GM12878 (cell line): ENCODE measurements around the gene SYPL2. TPM values are rescaled to one million over a fixed set of nuclear protein-coding genes. Genes with fewer than 3 reads are reported as not detected.

Experiments used
- ATAC-seq: fragments of 200-7000 bp; cut with Tn5 transposase; 3 replicates; pipeline ENCODE4 v1.9.1; 2020; ENCODE audit warnings: mild to moderate bottlenecking, moderate library complexity
- BruUV-seq: library from RNA; stranded (reverse); fragments of 400-500 nt; replicated peaks from 2 replicates; lab custom pipeline; 2021; lab: Mats Ljungman, UMichigan
- CTCF ChIA-PET: fragments of 300-600 bp; sonication (Branson Sonifier 250); formaldehyde crosslinking; extraction: SDS; loops from one replicate; lab custom pipeline; 2021; ENCODE audit warnings: inconsistent platforms; lab: Yijun Ruan, JAX
- POLR2A ChIA-PET: fragments of 350-600 bp; formaldehyde crosslinking; extraction: SDS; loops from one replicate; lab custom pipeline; 2021; ENCODE audit warnings: inconsistent platforms; lab: Charles Lee
- RAD21 ChIA-PET: fragments of 300-600 bp; sonication (Branson Sonifier 250); formaldehyde crosslinking; loops from one replicate; lab custom pipeline; 2023; ENCODE audit warnings: antibody characterized with exemption; ENCODE audit not compliant: unreplicated experiment; lab: Charles Lee
- SMC1A ChIA-PET: fragments of 300-600 bp; sonication (Branson Sonifier 250); formaldehyde crosslinking; loops from one replicate; lab custom pipeline; 2023; ENCODE audit not compliant: unreplicated experiment, uncharacterized antibody; lab: Charles Lee
- DNase-seq: peaks from one replicate; pipeline ENCODE4 v3.0.0-alpha.2; 2011; ENCODE audit warnings: low read depth, low spot score
- FAIRE-seq: peaks from 3 replicates; lab custom pipeline; 2011; peaks lifted over from hg19 to GRCh38; lab: Jason Lieb, UNC
- H2AFZ ChIP-seq: 2 replicates; pipeline ENCODE4 v1.6.0; 2011; ENCODE audit warnings: low read depth, low read length, control low read depth; ENCODE audit not compliant: control insufficient read depth
- H3K27ac ChIP-seq: 2 replicates; pipeline ENCODE4 v1.5.1; 2011; ENCODE audit warnings: control low read depth; ENCODE audit not compliant: control insufficient read depth, insufficient read depth
- H3K27me3 ChIP-seq, 2 experiments: replicated peaks in 1 of 2; 2 replicates each; pipeline versions ENCODE4 v1.6.0 to v1.6.1; 2011; ENCODE audit warnings: low read length in 1 of 2; ENCODE audit not compliant: control insufficient read depth in 2 of 2, insufficient read depth in 2 of 2
- H3K36me3 ChIP-seq, 2 experiments: 2 replicates each; pipeline ENCODE4 v1.5.1; 2011; ENCODE audit warnings: low read length in 1 of 2; ENCODE audit not compliant: control insufficient read depth in 2 of 2, insufficient read depth in 2 of 2
- H3K4me1 ChIP-seq: 2 replicates; pipeline ENCODE4 v1.6.1; 2011; ENCODE audit warnings: mild to moderate bottlenecking, low read length, moderate library complexity, mixed read lengths; ENCODE audit not compliant: control insufficient read depth, insufficient read depth
- H3K4me2 ChIP-seq: 2 replicates; pipeline ENCODE4 v1.6.0; 2011; ENCODE audit warnings: control low read depth; ENCODE audit not compliant: control insufficient read depth, insufficient read depth
- H3K4me3 ChIP-seq: fragments of 200-600 bp; sonication (generic); 2 replicates; pipeline ENCODE4 v1.5.1; 2016
- H3K79me2 ChIP-seq: 2 replicates; pipeline ENCODE4 v1.6.0; 2011; ENCODE audit warnings: low read length; ENCODE audit not compliant: control insufficient read depth, insufficient read depth
- H3K9ac ChIP-seq: 2 replicates; pipeline ENCODE4 v1.8.0; 2011; ENCODE audit warnings: low read length, control low read depth, mixed read lengths; ENCODE audit not compliant: control insufficient read depth, insufficient read depth
- H3K9me3 ChIP-seq: replicated peaks from 3 replicates; pipeline ENCODE4 v1.5.1; 2011; ENCODE audit warnings: mild to moderate bottlenecking, low read length; ENCODE audit not compliant: control insufficient read depth, insufficient read depth
- H4K20me1 ChIP-seq: 2 replicates; pipeline ENCODE4 v1.6.0; 2011; ENCODE audit not compliant: control insufficient read depth, insufficient read depth
- BCL3 ChIP-seq: IDR thresholded peaks from 2 replicates; pipeline ENCODE4 v1.6.1; 2011; ENCODE audit warnings: borderline replicate concordance, low read depth, mild to moderate bottlenecking, moderate library complexity, low read length; ENCODE audit not compliant: insufficient read depth, poor library complexity, severe bottlenecking
- CBFB ChIP-seq: IDR thresholded peaks from 2 replicates; pipeline ENCODE4 v1.6.1; 2016; ENCODE audit warnings: antibody characterized with exemption, low read depth
- CEBPZ ChIP-seq: fragments of 150-350 bp; IDR thresholded peaks from 2 replicates; pipeline ENCODE4 v1.6.1; 2016; ENCODE audit warnings: low read depth, low read length
- ETV6 ChIP-seq, 2 experiments: fragments of 450-650 bp in 1 of 2; IDR thresholded peaks in 1 of 2; conservative IDR thresholded peaks in 1 of 2; 2 replicates each; pipeline ENCODE4 v1.6.1; 2014; ENCODE audit warnings: antibody characterized with exemption in 1 of 2, borderline replicate concordance in 1 of 2, low read depth in 1 of 2, mild to moderate bottlenecking in 1 of 2, moderate library complexity in 1 of 2
- HDAC6 ChIP-seq: fragments of 200-600 bp; sonication (generic); IDR thresholded peaks from one replicate; pipeline ENCODE4 v1.8.0; 2017; ENCODE audit warnings: antibody characterized with exemption; ENCODE audit not compliant: unreplicated experiment
- HSF1 ChIP-seq: fragments of 150-350 bp; IDR thresholded peaks from 2 replicates; pipeline ENCODE4 v1.6.1; 2014; ENCODE audit warnings: mild to moderate bottlenecking, low read depth, low read length
- MYB ChIP-seq: fragments of 150-350 bp; IDR thresholded peaks from 2 replicates; pipeline ENCODE4 v1.6.1; 2014; ENCODE audit warnings: mild to moderate bottlenecking, low read depth, low read length, borderline replicate concordance
- RELA ChIP-seq: fragments of 450-650 bp; IDR thresholded peaks from 2 replicates; pipeline ENCODE4 v1.8.0; 2014; ENCODE audit warnings: borderline replicate concordance; ENCODE audit not compliant: partially characterized antibody
- SP1 ChIP-seq: IDR thresholded peaks from one replicate; pipeline ENCODE4 v1.6.1; 2011; ENCODE audit warnings: low read depth, low read length
- ZBTB40 ChIP-seq: fragments of 450-650 bp; IDR thresholded peaks from 2 replicates; pipeline ENCODE4 v1.6.1; 2016; ENCODE audit warnings: mild to moderate bottlenecking, moderate library complexity, borderline replicate concordance
- WGBS: methylation state at CpG from one replicate; pipeline ENCODE4 v1.1.6; 2016; ENCODE audit warnings: low lambda C conversion rate; ENCODE audit not compliant: insufficient replicate concordance, insufficient coverage; ENCODE audit errors: missing lambda C conversion rate; 5-methylcytosine and 5-hydroxymethylcytosine counted together
- in situ Hi-C: fragments of 300-500 bp; cut with MboI; formaldehyde crosslinking; loops from 9 replicates; pipeline ENCODE4 v1.14.3; 2018; ENCODE audit warnings: mixed read lengths
- intact Hi-C: fragments of 100-400 bp; cut with micrococcal nuclease; formaldehyde crosslinking; loops from one replicate; pipeline ENCODE4 v1.14.2; 2022; ENCODE audit not compliant: unreplicated experiment
- polyA plus RNA-seq, 11 experiments: library from polyadenylated mRNA; depleted of rRNA in 4 of 11; unstranded in 6 of 11; stranded (reverse) in 5 of 11; fragments of >200 nt; fragmentation: Nextera tagmentation in 4 of 11; fragmentation: Illumina TruSeq in 1 of 11; extraction: Ambion mirVana in 4 of 11; extraction: Trizol in 1 of 11; gene quantifications; 1 replicate in 1 of 11; 2 replicates in 10 of 11; pipeline versions ENCODE4 v1.2.1 to v1.2.3, GENCODE V29; 2011 to 2016; ENCODE audit warnings: inconsistent platforms in 2 of 11, missing spikeins in 2 of 11, low read depth in 1 of 11
- total RNA-seq, 4 experiments: library from RNA; depleted of rRNA in 3 of 4; stranded (reverse); fragments of >200 nt in 3 of 4; fragmentation: Illumina TruSeq in 1 of 4; extraction: Trizol in 1 of 4; gene quantifications; 2 replicates each; pipeline versions ENCODE4 v1.2.1 to v1.2.3, GENCODE V29; 2013 to 2021

The SYPL2 gene
- total and polyA plus RNA-seq, 10 of the 15 experiments (the other 5 are each of a cell fraction or from before 2014, with no cell fraction given) = 0.04 to 0.11 (median 0.06) TPM; not detected in 3

GRCh38 chr1:109500941-109501381 is 34.6 kb downstream of the SYPL2 start:
- intact Hi-C loops = no loop called here
- POLR2A ChIA-PET = interaction anchor here (1.1 kb wide), 1 partner anchor 31 kb away, joined by 3 read pairs; no protein-coding TSS in a partner anchor

More at GRCh38 chr1:109500941-109501381, 34.6 kb downstream of the SYPL2 start:
- no peaks in the 10 kb centered on the region for H3K4me1 ChIP-seq
- H3K36me3 ChIP-seq = peaks cover 4 to 18% of the 10 kb centered on the region in 2 experiments; a peak in 3 of 4 replicates
- TF ChIP-seq CBFB = no peak
- TF ChIP-seq BCL3 = no peak
- no peak for TF ChIP-seq CEBPZ
- no peak for TF ChIP-seq SP1
- TF ChIP-seq ETV6 (conservative IDR thresholded peaks at IDR 0.05 in 1 of 2, IDR thresholded peaks at IDR 0.05 in 1 of 2; ENCODE audit: borderline replicate concordance in 1 of 2, low read depth in 1 of 2) = no peak
- TF ChIP-seq ZBTB40 = no peak
- TF ChIP-seq HSF1 = no peak
- TF ChIP-seq HDAC6 = no peak
- TF ChIP-seq RELA = no peak
- TF ChIP-seq MYB = no peak
- TF ChIP-seq, all 136 proteins: peak for 0
- 80% methylated on average over 5 of the region's 5 CpGs for WGBS
- ChIA-PET SMC1A (interaction anchor here (14.4 kb wide), 1 partner anchor 30 kb away, joined by 431 read pairs; no protein-coding TSS in a partner anchor), RAD21 (interaction anchor here (13.4 kb wide), 1 partner anchor 30 kb away, joined by 422 read pairs; no protein-coding TSS in a partner anchor), CTCF (interaction anchor here (3.0 to 26.7 kb wide), 3 partner anchors 10 to 31 kb away, joined by 15 to 1280 read pairs (median 240); partner anchors contain the start of genes AMIGO1 and GPR61)
- no peak for DNase-seq
- no peak for FAIRE-seq
- Histone ChIP-seq H4K20me1 (peaks cover 4% of the 10 kb centered on the region; the same call in 1 of the 2 replicates), H3K27ac (no peak overlapping the region), H3K27me3 (no peaks in the 10 kb centered on the region), H3K4me3 (no peak overlapping the region), H3K9ac (no peak overlapping the region), H3K4me2 (no peak overlapping the region), H3K79me2 (no peaks in the 10 kb centered on the region), H2AFZ (no peak overlapping the region), H3K9me3 (no peaks in the 10 kb centered on the region)
- no peak for ATAC-seq
- in situ Hi-C loops = no loop called here
- no TSS peak for BruUV-seq
